AG10803 (cell line): ENCODE data around the gene TANC1.
"Not testable (repeated sequence)": the region's sequence is repeated elsewhere in the genome, so short reads cannot be mapped to it uniquely, and the experiment has no call there.

Source experiments
- DNase-seq: peaks from one replicate; pipeline ENCODE4 v3.0.0; 2010; ENCODE audit warnings: low read depth
- H3K4me3 ChIP-seq: 2 replicates; pipeline ENCODE4 v1.5.1; 2011; ENCODE audit warnings: mild to moderate bottlenecking, low read length, control low read depth
- TF ChIP-seq, protein P1 (sequence below): conservative IDR thresholded peaks from 2 replicates; pipeline ENCODE4 v1.5.1; 2011; ENCODE audit warnings: mild to moderate bottlenecking, low read length, control low read depth, inconsistent platforms

The TANC1 gene

DNA sequence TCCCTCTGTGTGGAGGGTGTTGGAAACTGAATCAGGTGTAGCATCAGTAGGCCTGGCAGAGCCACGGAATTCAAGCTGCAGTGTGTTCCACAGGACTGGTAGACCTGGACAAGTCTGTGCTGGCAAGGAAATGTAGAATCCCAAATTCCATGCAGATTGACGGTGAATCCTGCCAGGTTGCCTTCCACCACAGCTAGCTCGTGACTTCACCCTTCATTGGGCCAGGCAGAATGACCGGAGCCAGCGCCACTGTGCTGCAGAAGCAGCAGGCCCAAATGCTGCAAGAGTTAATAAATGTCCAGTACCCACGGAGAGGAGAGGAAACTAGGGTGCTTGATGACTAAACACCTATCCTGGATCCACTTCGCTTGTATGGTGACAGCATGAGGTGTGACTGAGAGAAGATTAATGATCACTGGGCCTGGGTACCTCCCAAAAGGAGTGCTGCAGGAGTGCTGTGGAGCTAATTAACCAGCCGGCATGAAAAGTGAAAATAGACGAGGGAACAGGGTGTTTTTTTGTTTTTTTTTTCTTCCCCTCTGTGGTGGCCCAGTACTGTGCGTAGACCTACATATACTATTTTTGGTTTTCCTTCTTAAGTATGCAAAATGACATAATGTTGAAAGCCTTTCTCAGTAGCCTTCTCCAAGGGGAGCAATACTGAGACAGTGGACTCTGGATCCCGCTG is 122.2 kb downstream of the TANC1 start:
- peak; percentile 48 for DNase-seq
- TF ChIP-seq, protein P1, sequence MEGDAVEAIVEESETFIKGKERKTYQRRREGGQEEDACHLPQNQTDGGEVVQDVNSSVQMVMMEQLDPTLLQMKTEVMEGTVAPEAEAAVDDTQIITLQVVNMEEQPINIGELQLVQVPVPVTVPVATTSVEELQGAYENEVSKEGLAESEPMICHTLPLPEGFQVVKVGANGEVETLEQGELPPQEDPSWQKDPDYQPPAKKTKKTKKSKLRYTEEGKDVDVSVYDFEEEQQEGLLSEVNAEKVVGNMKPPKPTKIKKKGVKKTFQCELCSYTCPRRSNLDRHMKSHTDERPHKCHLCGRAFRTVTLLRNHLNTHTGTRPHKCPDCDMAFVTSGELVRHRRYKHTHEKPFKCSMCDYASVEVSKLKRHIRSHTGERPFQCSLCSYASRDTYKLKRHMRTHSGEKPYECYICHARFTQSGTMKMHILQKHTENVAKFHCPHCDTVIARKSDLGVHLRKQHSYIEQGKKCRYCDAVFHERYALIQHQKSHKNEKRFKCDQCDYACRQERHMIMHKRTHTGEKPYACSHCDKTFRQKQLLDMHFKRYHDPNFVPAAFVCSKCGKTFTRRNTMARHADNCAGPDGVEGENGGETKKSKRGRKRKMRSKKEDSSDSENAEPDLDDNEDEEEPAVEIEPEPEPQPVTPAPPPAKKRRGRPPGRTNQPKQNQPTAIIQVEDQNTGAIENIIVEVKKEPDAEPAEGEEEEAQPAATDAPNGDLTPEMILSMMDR: no peak
- 0 out of 2 replicates have a peak overlapping the region, but pooled peaks have one; percentile 11 for H3K4me3 ChIP-seq

DNA sequence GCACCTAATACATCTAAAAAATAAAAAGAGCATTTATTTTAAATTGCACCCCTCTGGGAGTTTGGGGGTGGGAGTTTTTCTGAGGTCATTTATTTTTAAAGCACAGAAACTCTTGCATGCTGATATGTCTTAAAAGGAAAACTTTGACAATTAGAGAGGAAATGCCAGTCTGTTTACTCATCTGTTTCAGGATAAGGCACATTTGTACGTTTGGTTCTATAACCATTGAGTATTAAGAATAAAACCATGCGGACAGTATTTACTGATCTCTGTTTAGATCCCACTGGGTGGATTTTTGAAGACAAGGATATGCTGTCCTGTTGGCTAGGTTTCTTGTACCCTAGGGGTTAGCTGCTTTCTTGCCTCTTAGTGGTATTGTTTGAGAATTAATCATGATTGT is 122.9 kb downstream of the TANC1 start:
- H3K4me3 ChIP-seq: no peak overlapping the region
- DNase-seq: peak; percentile 74
- TF ChIP-seq, protein P1: no peak

DNA sequence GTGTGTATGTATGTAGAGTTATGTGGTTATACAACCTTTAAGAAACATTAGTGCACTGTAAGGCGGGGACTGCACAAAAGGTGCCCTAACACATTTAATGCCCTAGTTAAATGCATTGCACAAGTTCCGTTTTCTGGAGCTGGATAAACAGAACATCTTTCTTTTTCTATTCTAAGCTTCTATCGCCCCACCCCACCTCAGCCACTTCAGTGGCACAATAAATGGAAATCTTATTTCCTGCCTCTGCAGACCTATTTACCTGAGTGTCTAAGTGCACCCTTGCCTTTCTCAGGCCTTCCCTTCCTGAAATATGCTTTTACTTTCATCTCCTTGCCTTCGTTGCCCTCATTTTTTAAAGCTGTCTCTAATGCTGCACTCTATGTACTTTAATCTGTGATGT is 123.5 kb downstream of the TANC1 start:
- no peak for DNase-seq
- TF ChIP-seq, protein P1: no peak
- H3K4me3 ChIP-seq: no peak overlapping the region

DNA sequence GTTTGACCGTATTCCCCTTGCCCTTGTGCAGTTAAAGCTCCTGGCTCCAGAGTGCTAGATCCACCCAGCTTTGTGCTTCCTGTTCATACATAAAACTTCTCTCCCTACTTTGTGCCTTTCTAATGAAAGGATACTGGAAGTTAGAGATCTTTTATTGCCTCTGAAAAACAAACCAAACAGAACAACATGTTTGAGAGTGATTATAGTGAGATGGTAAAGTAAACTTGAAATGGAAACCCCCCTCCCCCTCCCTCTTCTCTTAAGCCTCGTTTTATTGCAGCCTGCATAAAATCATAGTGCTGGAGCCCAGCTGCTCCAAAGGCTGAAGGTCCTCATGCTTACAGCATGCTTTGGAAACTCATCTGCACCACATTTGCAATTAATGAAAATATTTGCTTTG is 125.1 kb downstream of the TANC1 start:
- no peak overlapping the region for H3K4me3 ChIP-seq
- DNase-seq: no peak
- TF ChIP-seq, protein P1: no peak

DNA sequence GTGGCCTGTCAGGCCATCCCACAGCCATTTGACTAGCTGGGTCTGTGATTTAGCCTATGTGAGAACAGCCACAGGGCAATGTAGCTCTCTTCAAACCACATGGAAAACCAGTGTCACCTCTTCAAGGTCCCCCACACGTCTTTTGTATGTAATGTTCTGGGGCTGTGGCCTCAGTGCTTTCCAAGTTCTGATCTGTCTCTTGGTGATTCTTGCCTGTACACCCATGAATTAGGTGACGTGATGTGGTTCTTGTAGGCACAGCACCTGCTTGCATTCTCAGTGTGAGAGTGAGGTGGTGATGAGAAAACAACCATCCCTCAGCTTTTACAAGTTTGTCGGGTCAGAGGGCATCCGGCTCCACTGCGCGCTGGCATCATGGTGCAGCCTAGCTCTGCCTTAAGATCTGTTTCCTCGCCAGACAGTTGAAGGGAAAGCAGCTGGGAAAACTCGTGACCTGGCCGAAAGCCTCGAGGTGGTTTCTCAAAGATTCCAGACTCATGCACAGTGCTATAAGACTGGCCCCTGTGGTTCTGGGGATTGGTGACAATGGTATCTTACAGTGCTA is 125.8 kb downstream of the TANC1 start:
- TF ChIP-seq, protein P1: no peak; the same call in 1 of the 2 replicates
- DNase-seq: peak; percentile 89
- no peak overlapping the region for H3K4me3 ChIP-seq

DNA sequence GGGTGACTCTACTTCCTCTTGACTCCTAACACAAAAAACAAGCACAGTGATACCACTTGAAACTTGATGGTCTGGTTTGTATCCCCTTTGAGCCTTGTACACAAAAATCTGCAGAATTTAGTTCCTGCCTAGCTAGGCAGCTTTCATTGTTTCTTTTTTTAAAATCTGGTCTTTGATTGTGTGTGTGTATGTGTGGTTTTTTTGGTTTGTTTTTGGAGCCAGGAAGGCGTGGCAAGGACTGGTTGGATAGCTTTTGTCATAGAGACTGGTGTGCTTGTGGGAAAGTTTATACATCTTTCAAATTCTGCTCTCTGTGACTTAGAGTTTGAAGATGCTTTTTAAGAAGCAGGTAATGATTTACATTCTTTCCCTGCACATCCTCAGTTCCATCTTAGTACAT is 127.4 kb downstream of the TANC1 start:
- TF ChIP-seq, protein P1: no peak
- no peak overlapping the region for H3K4me3 ChIP-seq
- DNase-seq: peak; percentile 45

DNA sequence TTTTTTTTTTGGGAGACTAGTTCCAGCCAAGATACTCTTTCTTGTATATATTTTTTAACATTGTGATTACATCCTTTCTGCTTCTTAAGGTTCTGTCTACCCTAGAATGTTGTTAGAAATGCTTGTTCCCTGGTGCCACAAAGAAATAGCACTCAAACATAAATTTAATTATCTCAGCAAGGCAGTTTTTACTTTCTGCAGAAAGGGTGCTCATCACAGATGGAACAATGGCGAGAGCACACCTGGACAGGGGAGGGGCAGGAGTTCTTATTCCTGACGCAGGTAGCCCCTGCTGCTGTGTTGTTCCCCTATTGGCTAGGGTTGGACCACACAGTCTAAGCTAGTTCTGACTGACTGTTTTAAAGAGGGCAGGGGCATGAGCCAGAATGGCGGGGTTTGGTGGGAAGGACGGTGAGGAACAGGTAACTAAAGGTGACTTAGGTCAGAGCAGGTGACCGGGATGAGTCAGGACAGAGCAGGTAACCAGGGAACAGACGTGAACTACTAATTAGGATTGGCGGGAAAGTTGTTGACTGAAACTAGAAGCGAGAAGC is 127.9 kb downstream of the TANC1 start:
- H3K4me3 ChIP-seq, DNase-seq: not testable (repeated sequence)
